Activated naive CD8-positive, alpha-beta T cell treated with anti-CD3 and anti-CD28 coated beads, Interleukin-2, amount 10 ng/mL, durations not matched to agents 7 days and 5 days (primary cell): ENCODE measurements around the gene SELENOH. TPM values are rescaled to one million over a fixed set of nuclear protein-coding genes. Genes with fewer than 3 reads are reported as not detected.

Source experiments
- ATAC-seq: fragments of 150-1000 bp; cut with Tn5 transposase; one replicate; pipeline ENCODE4 v1.10.0; 2021; ENCODE audit warnings: low read depth, moderate library complexity
- POLR2A ChIA-PET: fragments of 350-600 bp; sonication (Branson Sonifier 250); formaldehyde crosslinking; loops from one replicate; lab custom pipeline; 2021; ENCODE audit warnings: antibody characterized with exemption; lab: Charles Lee
- DNase-seq: peaks from one replicate; pipeline ENCODE4 v3.0.0; 2021
- H3K27ac Mint-ChIP-seq: one replicate; pipeline ENCODE4 v1.8.0; 2022; ENCODE audit warnings: mild to moderate bottlenecking, mixed read lengths
- H3K27me3 Mint-ChIP-seq: one replicate; pipeline ENCODE4 v1.8.0; 2022; ENCODE audit warnings: mild to moderate bottlenecking, moderate library complexity, mixed read lengths
- H3K36me3 Mint-ChIP-seq: one replicate; pipeline ENCODE4 v1.8.0; 2021; ENCODE audit warnings: mild to moderate bottlenecking, mixed read lengths
- H3K4me1 Mint-ChIP-seq: one replicate; pipeline ENCODE4 v1.8.0; 2021; ENCODE audit warnings: mixed read lengths
- H3K4me3 Mint-ChIP-seq: one replicate; pipeline ENCODE4 v1.8.0; 2022; ENCODE audit warnings: mild to moderate bottlenecking, moderate library complexity, mixed read lengths
- H3K9me3 Mint-ChIP-seq: one replicate; pipeline ENCODE4 v1.8.0; 2021; ENCODE audit warnings: mixed read lengths
- total RNA-seq, 2 experiments: library from RNA; stranded (reverse); gene quantifications; one replicate each; pipeline ENCODE4 v1.2.3, GENCODE V29; 2021

Gene SELENOH
- total RNA-seq, 2 experiments from 2014 or later = 176 to 178 TPM

GRCh38 chr11:57758174-57758573, 16.9 kb downstream of the SELENOH start:
- ATAC-seq (no peak), DNase-seq (no peak)
- Mint-ChIP-seq H3K27me3 (no peaks in the 10 kb centered on the region), H3K9me3 (no peaks in the 10 kb centered on the region), H3K36me3 (peaks cover 3% of the 10 kb centered on the region), H3K4me1 (peaks cover 19% of the 10 kb centered on the region), H3K4me3 (no peak overlapping the region), H3K27ac (no peak overlapping the region)
- POLR2A ChIA-PET = no interaction called here

GRCh38 chr11:57761301-57762234, 20.3 kb downstream of the SELENOH start, which contains the start of gene CTNND1:
Gene CTNND1, plus strand, starts transcription at chr11:57761802. Its CDS starts 29,677 bp downstream, at chr11:57791479.
- POLR2A ChIA-PET = no interaction called here
- no peak for DNase-seq
- H3K4me1 Mint-ChIP-seq = peaks cover 28% of the 10 kb centered on the region
- no peaks in the 10 kb centered on the region for H3K27me3 Mint-ChIP-seq
- H3K9me3 Mint-ChIP-seq = no peaks in the 10 kb centered on the region
- no peak for ATAC-seq
- peaks cover 8% of the 10 kb centered on the region for H3K36me3 Mint-ChIP-seq
- H3K4me3 Mint-ChIP-seq = peak within 1 kb of the TSS; percentile 39
- H3K27ac Mint-ChIP-seq = peak within 1 kb of the TSS; percentile 14

- H3K27me3 Mint-ChIP-seq = no peaks in the 10 kb centered on the region
- DNase-seq (no peak), ATAC-seq (no peak)
- POLR2A ChIA-PET = interaction anchor here (1.4 kb wide), 1 partner anchor 18 kb away, joined by 4 read pairs; no protein-coding TSS in a partner anchor
- H3K4me1 Mint-ChIP-seq = peaks cover 28% of the 10 kb centered on the region
- H3K9me3 Mint-ChIP-seq = peaks cover 3% of the 10 kb centered on the region
- peak overlapping the region; percentile 39 for H3K4me3 Mint-ChIP-seq
- peak overlapping the region; percentile 13 for H3K27ac Mint-ChIP-seq
- H3K36me3 Mint-ChIP-seq = peaks cover 11% of the 10 kb centered on the region
Observed at GRCh38 chr11:57762235-57762861, 21.1 kb downstream of the SELENOH start.

GRCh38 chr11:57763568-57763967, 22.3 kb downstream of the SELENOH start:
- no peak for DNase-seq
- ATAC-seq = no peak
- POLR2A ChIA-PET = interaction anchor here (1.4 kb wide), 1 partner anchor 19 kb away, joined by 4 read pairs; no protein-coding TSS in a partner anchor
- no peak overlapping the region for H3K27ac Mint-ChIP-seq
- H3K36me3 Mint-ChIP-seq = peaks cover 12% of the 10 kb centered on the region
- peak overlapping the region; percentile 14 for H3K4me3 Mint-ChIP-seq
- H3K27me3 Mint-ChIP-seq = no peaks in the 10 kb centered on the region
- peaks cover 29% of the 10 kb centered on the region for H3K4me1 Mint-ChIP-seq
- H3K9me3 Mint-ChIP-seq = peaks cover 3% of the 10 kb centered on the region

- no peaks in the 10 kb centered on the region for H3K27me3 Mint-ChIP-seq
- POLR2A ChIA-PET = no interaction called here
- H3K36me3 Mint-ChIP-seq = peaks cover 12% of the 10 kb centered on the region
- no peak overlapping the region for H3K27ac Mint-ChIP-seq
- ATAC-seq (no peak), DNase-seq (no peak)
- H3K9me3 Mint-ChIP-seq = peaks cover 3% of the 10 kb centered on the region
- peaks cover 26% of the 10 kb centered on the region for H3K4me1 Mint-ChIP-seq
- no peak overlapping the region for H3K4me3 Mint-ChIP-seq
Observed at GRCh38 chr11:57764021-57764420, 22.7 kb downstream of the SELENOH start.

- Mint-ChIP-seq H3K36me3 (peaks cover 15% of the 10 kb centered on the region), H3K4me1 (peaks cover 29% of the 10 kb centered on the region), H3K27ac (no peak overlapping the region), H3K4me3 (no peak overlapping the region), H3K27me3 (no peaks in the 10 kb centered on the region), H3K9me3 (peaks cover 3% of the 10 kb centered on the region)
- DNase-seq (no peak), ATAC-seq (no peak)
- POLR2A ChIA-PET = no interaction called here
Observed at GRCh38 chr11:57764566-57764965, 23.3 kb downstream of the SELENOH start.

GRCh38 chr11:57764972-57765371, 23.7 kb downstream of the SELENOH start:
- POLR2A ChIA-PET = no interaction called here
- Mint-ChIP-seq H3K9me3 (peaks cover 3% of the 10 kb centered on the region), H3K36me3 (peaks cover 18% of the 10 kb centered on the region), H3K4me3 (no peak overlapping the region), H3K27ac (no peak overlapping the region), H3K4me1 (peaks cover 31% of the 10 kb centered on the region), H3K27me3 (no peaks in the 10 kb centered on the region)
- DNase-seq = no peak
- ATAC-seq = no peak

- ATAC-seq = no peak
Observed at GRCh38 chr11:57770793-57771192, 29.5 kb downstream of the SELENOH start.

GRCh38 chr11:57771365-57771764, 30.1 kb downstream of the SELENOH start:
- Mint-ChIP-seq H3K27ac (no peak overlapping the region), H3K9me3 (peaks cover 6% of the 10 kb centered on the region), H3K36me3 (peaks cover 19% of the 10 kb centered on the region), H3K4me3 (no peak overlapping the region), H3K27me3 (no peaks in the 10 kb centered on the region), H3K4me1 (peaks cover 30% of the 10 kb centered on the region)
- POLR2A ChIA-PET = no interaction called here
- ATAC-seq (no peak), DNase-seq (no peak)

More at GRCh38 chr11:57770793-57771192, 29.5 kb downstream of the SELENOH start:
- no peak overlapping the region for H3K27ac Mint-ChIP-seq
- DNase-seq = no peak
- H3K27me3 Mint-ChIP-seq = no peaks in the 10 kb centered on the region
- H3K4me3 Mint-ChIP-seq = no peak overlapping the region
- peaks cover 28% of the 10 kb centered on the region for H3K4me1 Mint-ChIP-seq
- POLR2A ChIA-PET = no interaction called here
- H3K36me3 Mint-ChIP-seq = peaks cover 19% of the 10 kb centered on the region
- H3K9me3 Mint-ChIP-seq = peaks cover 6% of the 10 kb centered on the region

GRCh38 chr11:57772562-57772961, 31.3 kb downstream of the SELENOH start:
- Mint-ChIP-seq H3K27ac (no peak overlapping the region), H3K4me1 (peaks cover 30% of the 10 kb centered on the region), H3K27me3 (no peaks in the 10 kb centered on the region), H3K36me3 (peaks cover 13% of the 10 kb centered on the region), H3K4me3 (no peak overlapping the region), H3K9me3 (peaks cover 3% of the 10 kb centered on the region)
- DNase-seq (no peak), ATAC-seq (no peak)
- POLR2A ChIA-PET = no interaction called here

GRCh38 chr11:57773026-57773598, 31.8 kb downstream of the SELENOH start:
- peaks cover 13% of the 10 kb centered on the region for H3K36me3 Mint-ChIP-seq
- no peak overlapping the region for H3K4me3 Mint-ChIP-seq
- H3K9me3 Mint-ChIP-seq = peaks cover 3% of the 10 kb centered on the region
- H3K27ac Mint-ChIP-seq = no peak overlapping the region
- peaks cover 28% of the 10 kb centered on the region for H3K4me1 Mint-ChIP-seq
- H3K27me3 Mint-ChIP-seq = no peaks in the 10 kb centered on the region
- POLR2A ChIA-PET = interaction anchor here (0.6 kb wide), 1 partner anchor 61 kb away, joined by 3 read pairs; the partner anchor contains the start of gene MED19
- ATAC-seq = no peak
- DNase-seq = no peak

GRCh38 chr11:57775491-57775890, 34.2 kb downstream of the SELENOH start:
- Mint-ChIP-seq H3K27ac (no peak overlapping the region), H3K9me3 (peaks cover 3% of the 10 kb centered on the region), H3K36me3 (peaks cover 7% of the 10 kb centered on the region), H3K4me3 (no peak overlapping the region), H3K4me1 (peaks cover 28% of the 10 kb centered on the region), H3K27me3 (no peaks in the 10 kb centered on the region)
- POLR2A ChIA-PET = no interaction called here
- DNase-seq = no peak
- no peak for ATAC-seq

GRCh38 chr11:57776031-57776521, 34.8 kb downstream of the SELENOH start:
- no peak for DNase-seq
- Mint-ChIP-seq H3K4me1 (peaks cover 28% of the 10 kb centered on the region), H3K27me3 (no peaks in the 10 kb centered on the region), H3K4me3 (no peak overlapping the region), H3K27ac (no peak overlapping the region), H3K9me3 (peaks cover 3% of the 10 kb centered on the region), H3K36me3 (peaks cover 9% of the 10 kb centered on the region)
- POLR2A ChIA-PET = no interaction called here
- no peak for ATAC-seq
